Right lung (tissue), 10 donors: ENCODE measurements around the gene PCDHB15. TPM values are rescaled to one million over a fixed set of nuclear protein-coding genes. Genes with fewer than 3 reads are reported as not detected.
"Not testable (repeated sequence)": the region's sequence is repeated elsewhere in the genome, so short reads cannot be mapped to it uniquely, and the experiment has no call there.

Source experiments
- DNase-seq, 2 donors: peaks; one replicate each; pipeline ENCODE4 v3.0.0-alpha.2; 2013
- long read RNA-seq, 8 donors: transcript quantifications; one replicate each; lab custom pipeline, GENCODE V29; 2026
- polyA plus RNA-seq, 5 donors: library from polyadenylated mRNA; unstranded; fragments of 120-200 nt; gene quantifications; one replicate each; pipeline versions ENCODE4 v1.2.1 to v1.2.3, GENCODE V29; 2013; ENCODE audit warnings: inconsistent platforms in 1 of 5, low replicate concordance in 1 of 5; ENCODE audit not compliant: insufficient read length in 5 of 5, insufficient read depth in 1 of 5

The PCDHB15 gene
- polyA plus RNA-seq, result 10 to 100 TPM in 3 of 5 donors, 1 to 10 TPM in 2; 9.4 to 13.2 (median 10.2) TPM
- long read RNA-seq, donor 1, full-length matches to known transcripts, result 13 of 13 reads
- long read RNA-seq, donor 1, partial matches to known transcripts, result 0 of 13 reads
- long read RNA-seq, donor 1, other reads (novel, unspliced or antisense), result 0 of 13 reads
- long read RNA-seq, donor 2, full-length matches to known transcripts, result 5 of 5 reads
- long read RNA-seq, donor 2, partial matches to known transcripts, result 0 of 5 reads
- long read RNA-seq, donor 2, other reads (novel, unspliced or antisense), result 0 of 5 reads
- long read RNA-seq, donor 3, full-length matches to known transcripts, result 7 of 7 reads
- long read RNA-seq, donor 3, partial matches to known transcripts, result 0 of 7 reads
- long read RNA-seq, donor 3, other reads (novel, unspliced or antisense), result 0 of 7 reads
- long read RNA-seq, donor 4, full-length matches to known transcripts, result 2 of 2 reads
- long read RNA-seq, donor 4, partial matches to known transcripts, result 0 of 2 reads
- long read RNA-seq, donor 4, other reads (novel, unspliced or antisense), result 0 of 2 reads
- long read RNA-seq, donor 5, full-length matches to known transcripts, result 9 of 9 reads
- long read RNA-seq, donor 5, partial matches to known transcripts, result 0 of 9 reads
- long read RNA-seq, donor 5, other reads (novel, unspliced or antisense), result 0 of 9 reads
- long read RNA-seq, donor 6, full-length matches to known transcripts, result 13 of 13 reads
- long read RNA-seq, donor 6, partial matches to known transcripts, result 0 of 13 reads
- long read RNA-seq, donor 6, other reads (novel, unspliced or antisense), result 0 of 13 reads
- long read RNA-seq, donor 7, full-length matches to known transcripts, result 6 of 6 reads
- long read RNA-seq, donor 7, partial matches to known transcripts, result 0 of 6 reads
- long read RNA-seq, donor 7, other reads (novel, unspliced or antisense), result 0 of 6 reads
- long read RNA-seq, donor 8, full-length matches to known transcripts, result 4 of 4 reads
- long read RNA-seq, donor 8, partial matches to known transcripts, result 0 of 4 reads
- long read RNA-seq, donor 8, other reads (novel, unspliced or antisense), result 0 of 4 reads

- peak in 1 of 2 donors; percentile 14 for DNase-seq
Observed at GRCh38 chr5:141245250-141245717, at the start of gene PCDHB15. TSS of gene PCDHB15 (plus strand) at chr5:141245395. CDS start at chr5:141245579, 184 bp downstream.

- no peak for DNase-seq
Observed at GRCh38 chr5:141196363-141196762, 48.8 kb upstream of the PCDHB15 start.

- DNase-seq, result no peak
Observed at GRCh38 chr5:141199359-141200235, 45.6 kb upstream of the PCDHB15 start, which contains the start of gene PCDHB11. TSS of gene PCDHB11 (plus strand) at chr5:141199627. CDS start at chr5:141199775, 148 bp downstream.

- not testable (repeated sequence) for DNase-seq
Observed at GRCh38 chr5:141201126-141201525, 44.1 kb upstream of the PCDHB15 start.

- DNase-seq, result not testable (repeated sequence)
Observed at GRCh38 chr5:141201646-141202045, 43.5 kb upstream of the PCDHB15 start.

- DNase-seq, result peak in 1 of 2 donors; percentile 18
Observed at GRCh38 chr5:141208478-141208877, 36.7 kb upstream of the PCDHB15 start, which contains the start of gene PCDHB12. TSS of gene PCDHB12 (plus strand) at chr5:141208719. CDS start at chr5:141208908, 189 bp downstream.

GRCh38 chr5:141210281-141210680 is 34.9 kb upstream of the PCDHB15 start:
- not testable (repeated sequence) for DNase-seq

GRCh38 chr5:141210849-141211248 is 34.3 kb upstream of the PCDHB15 start:
- not testable (repeated sequence) for DNase-seq

GRCh38 chr5:141213656-141214339 is 31.4 kb upstream of the PCDHB15 start, which contains the start of gene PCDHB13:
TSS of gene PCDHB13 (plus strand) at chr5:141213919. CDS start at chr5:141214124, 205 bp downstream.
- not testable (repeated sequence) for DNase-seq

- not testable (repeated sequence) for DNase-seq
Observed at GRCh38 chr5:141214583-141214982, 30.6 kb upstream of the PCDHB15 start.

GRCh38 chr5:141215504-141215903 is 29.7 kb upstream of the PCDHB15 start:
- DNase-seq, result not testable (repeated sequence)

- DNase-seq, result not testable (repeated sequence)
Observed at GRCh38 chr5:141216035-141216434, 29.2 kb upstream of the PCDHB15 start.

- peak in 1 of 2 donors; percentile 24 for DNase-seq
Observed at GRCh38 chr5:141223112-141223783, 21.9 kb upstream of the PCDHB15 start, which contains the start of gene PCDHB14. TSS of gene PCDHB14 (plus strand) at chr5:141223343. CDS start at chr5:141223506, 163 bp downstream.

- not testable (repeated sequence) for DNase-seq
Observed at GRCh38 chr5:141224844-141225243, 20.4 kb upstream of the PCDHB15 start.

- DNase-seq, result not testable (repeated sequence)
Observed at GRCh38 chr5:141225421-141225820, 19.8 kb upstream of the PCDHB15 start.

GRCh38 chr5:141234109-141234667 is 11.0 kb upstream of the PCDHB15 start:
- peak in 1 of 2 donors; percentile 22 for DNase-seq

- DNase-seq, result not testable (repeated sequence)
Observed at GRCh38 chr5:141235922-141236321, 9.3 kb upstream of the PCDHB15 start.
